Measurements from ENCODE around the gene PGAM2. TPM values are rescaled to one million over a fixed set of nuclear protein-coding genes. Genes with fewer than 3 reads are reported as not detected.

Gene PGAM2
- total RNA-seq, 1 experiment from 2014 or later: 2.4 TPM

DNA sequence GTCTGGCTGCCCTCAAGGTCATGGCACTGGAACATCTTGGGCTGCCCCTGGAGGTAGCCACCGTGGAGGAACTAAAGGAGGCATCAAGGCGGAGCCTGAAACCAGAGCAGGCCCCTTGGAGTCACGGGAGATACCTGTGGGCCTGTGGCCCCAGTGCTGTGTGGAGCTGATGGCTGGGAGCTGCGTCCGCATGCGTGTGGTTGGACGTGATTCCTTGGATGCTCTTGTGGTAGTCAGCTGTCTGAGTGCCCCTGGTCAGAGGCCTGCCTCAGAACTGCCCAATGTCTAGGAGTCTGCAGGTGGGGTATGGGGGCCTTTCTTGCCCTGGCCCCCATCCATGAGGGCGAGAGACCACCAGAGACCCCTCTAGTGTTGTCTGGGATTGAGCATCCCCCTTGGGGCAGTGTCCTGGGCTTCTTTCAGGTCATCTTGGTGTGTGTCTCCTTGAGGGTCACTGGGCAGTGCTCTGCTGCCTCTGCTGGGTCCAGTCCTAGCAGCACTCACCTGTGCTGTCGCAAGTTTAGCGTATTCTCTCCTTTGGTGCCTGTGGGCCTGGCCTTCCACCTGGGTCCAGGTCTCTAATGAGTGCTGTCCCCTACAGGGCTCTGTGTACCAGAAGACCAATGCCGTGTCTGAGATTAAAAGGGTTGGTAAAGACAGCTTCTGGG lies 8.1 kb downstream of the PGAM2 start:
- no peak for DNase-seq (ENCODE audit: low spot score)
- Mint-ChIP-seq H3K9me3 (no peaks in the 10 kb centered on the region), H3K27me3 (ENCODE audit: low read depth) (no peaks in the 10 kb centered on the region), H3K27ac (0 out of 2 replicates have a peak overlapping the region, but pooled peaks have one; percentile 63), H3K4me3 (no peak overlapping the region), H3K36me3 (peaks cover 48% of the 10 kb centered on the region), H3K4me1 (no peaks in the 10 kb centered on the region)
- CTCF ChIA-PET: no interaction called here
- TF ChIP-seq TCF7 (CRISPR knock-in tag; IDR thresholded peaks at IDR 0.05; ENCODE audit: low read depth) (no peak), ZNF396 (CRISPR knock-in tag; IDR thresholded peaks at IDR 0.05; ENCODE audit: borderline replicate concordance) (no peak), HMGA2 (CRISPR knock-in tag; IDR thresholded peaks at IDR 0.05) (no peak), NR2C2 (CRISPR knock-in tag; IDR thresholded peaks at IDR 0.05) (no peak)
- TF ChIP-seq, protein P1, sequence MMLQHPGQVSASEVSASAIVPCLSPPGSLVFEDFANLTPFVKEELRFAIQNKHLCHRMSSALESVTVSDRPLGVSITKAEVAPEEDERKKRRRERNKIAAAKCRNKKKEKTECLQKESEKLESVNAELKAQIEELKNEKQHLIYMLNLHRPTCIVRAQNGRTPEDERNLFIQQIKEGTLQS (CRISPR knock-in tag; conservative IDR thresholded peaks at IDR 0.05): no peak
- TF ChIP-seq, protein P2, sequence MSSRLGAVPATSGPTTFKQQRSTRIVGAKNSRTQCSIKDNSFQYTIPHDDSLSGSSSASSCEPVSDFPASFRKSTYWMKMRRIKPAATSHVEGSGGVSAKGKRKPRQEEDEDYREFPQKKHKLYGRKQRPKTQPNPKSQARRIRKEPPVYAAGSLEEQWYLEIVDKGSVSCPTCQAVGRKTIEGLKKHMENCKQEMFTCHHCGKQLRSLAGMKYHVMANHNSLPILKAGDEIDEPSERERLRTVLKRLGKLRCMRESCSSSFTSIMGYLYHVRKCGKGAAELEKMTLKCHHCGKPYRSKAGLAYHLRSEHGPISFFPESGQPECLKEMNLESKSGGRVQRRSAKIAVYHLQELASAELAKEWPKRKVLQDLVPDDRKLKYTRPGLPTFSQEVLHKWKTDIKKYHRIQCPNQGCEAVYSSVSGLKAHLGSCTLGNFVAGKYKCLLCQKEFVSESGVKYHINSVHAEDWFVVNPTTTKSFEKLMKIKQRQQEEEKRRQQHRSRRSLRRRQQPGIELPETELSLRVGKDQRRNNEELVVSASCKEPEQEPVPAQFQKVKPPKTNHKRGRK (CRISPR knock-in tag; IDR thresholded peaks at IDR 0.05; ENCODE audit: borderline replicate concordance): no peak
- TF ChIP-seq, protein P3, sequence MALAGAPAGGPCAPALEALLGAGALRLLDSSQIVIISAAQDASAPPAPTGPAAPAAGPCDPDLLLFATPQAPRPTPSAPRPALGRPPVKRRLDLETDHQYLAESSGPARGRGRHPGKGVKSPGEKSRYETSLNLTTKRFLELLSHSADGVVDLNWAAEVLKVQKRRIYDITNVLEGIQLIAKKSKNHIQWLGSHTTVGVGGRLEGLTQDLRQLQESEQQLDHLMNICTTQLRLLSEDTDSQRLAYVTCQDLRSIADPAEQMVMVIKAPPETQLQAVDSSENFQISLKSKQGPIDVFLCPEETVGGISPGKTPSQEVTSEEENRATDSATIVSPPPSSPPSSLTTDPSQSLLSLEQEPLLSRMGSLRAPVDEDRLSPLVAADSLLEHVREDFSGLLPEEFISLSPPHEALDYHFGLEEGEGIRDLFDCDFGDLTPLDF (CRISPR knock-in tag; IDR thresholded peaks at IDR 0.05): no peak
- TF ChIP-seq, protein P4, sequence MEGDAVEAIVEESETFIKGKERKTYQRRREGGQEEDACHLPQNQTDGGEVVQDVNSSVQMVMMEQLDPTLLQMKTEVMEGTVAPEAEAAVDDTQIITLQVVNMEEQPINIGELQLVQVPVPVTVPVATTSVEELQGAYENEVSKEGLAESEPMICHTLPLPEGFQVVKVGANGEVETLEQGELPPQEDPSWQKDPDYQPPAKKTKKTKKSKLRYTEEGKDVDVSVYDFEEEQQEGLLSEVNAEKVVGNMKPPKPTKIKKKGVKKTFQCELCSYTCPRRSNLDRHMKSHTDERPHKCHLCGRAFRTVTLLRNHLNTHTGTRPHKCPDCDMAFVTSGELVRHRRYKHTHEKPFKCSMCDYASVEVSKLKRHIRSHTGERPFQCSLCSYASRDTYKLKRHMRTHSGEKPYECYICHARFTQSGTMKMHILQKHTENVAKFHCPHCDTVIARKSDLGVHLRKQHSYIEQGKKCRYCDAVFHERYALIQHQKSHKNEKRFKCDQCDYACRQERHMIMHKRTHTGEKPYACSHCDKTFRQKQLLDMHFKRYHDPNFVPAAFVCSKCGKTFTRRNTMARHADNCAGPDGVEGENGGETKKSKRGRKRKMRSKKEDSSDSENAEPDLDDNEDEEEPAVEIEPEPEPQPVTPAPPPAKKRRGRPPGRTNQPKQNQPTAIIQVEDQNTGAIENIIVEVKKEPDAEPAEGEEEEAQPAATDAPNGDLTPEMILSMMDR (IDR thresholded peaks at IDR 0.05): no peak
- TF ChIP-seq, protein P5, sequence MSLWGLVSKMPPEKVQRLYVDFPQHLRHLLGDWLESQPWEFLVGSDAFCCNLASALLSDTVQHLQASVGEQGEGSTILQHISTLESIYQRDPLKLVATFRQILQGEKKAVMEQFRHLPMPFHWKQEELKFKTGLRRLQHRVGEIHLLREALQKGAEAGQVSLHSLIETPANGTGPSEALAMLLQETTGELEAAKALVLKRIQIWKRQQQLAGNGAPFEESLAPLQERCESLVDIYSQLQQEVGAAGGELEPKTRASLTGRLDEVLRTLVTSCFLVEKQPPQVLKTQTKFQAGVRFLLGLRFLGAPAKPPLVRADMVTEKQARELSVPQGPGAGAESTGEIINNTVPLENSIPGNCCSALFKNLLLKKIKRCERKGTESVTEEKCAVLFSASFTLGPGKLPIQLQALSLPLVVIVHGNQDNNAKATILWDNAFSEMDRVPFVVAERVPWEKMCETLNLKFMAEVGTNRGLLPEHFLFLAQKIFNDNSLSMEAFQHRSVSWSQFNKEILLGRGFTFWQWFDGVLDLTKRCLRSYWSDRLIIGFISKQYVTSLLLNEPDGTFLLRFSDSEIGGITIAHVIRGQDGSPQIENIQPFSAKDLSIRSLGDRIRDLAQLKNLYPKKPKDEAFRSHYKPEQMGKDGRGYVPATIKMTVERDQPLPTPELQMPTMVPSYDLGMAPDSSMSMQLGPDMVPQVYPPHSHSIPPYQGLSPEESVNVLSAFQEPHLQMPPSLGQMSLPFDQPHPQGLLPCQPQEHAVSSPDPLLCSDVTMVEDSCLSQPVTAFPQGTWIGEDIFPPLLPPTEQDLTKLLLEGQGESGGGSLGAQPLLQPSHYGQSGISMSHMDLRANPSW (CRISPR knock-in tag; conservative IDR thresholded peaks at IDR 0.05; ENCODE audit: low read depth): no peak
- TF ChIP-seq, protein P6, sequence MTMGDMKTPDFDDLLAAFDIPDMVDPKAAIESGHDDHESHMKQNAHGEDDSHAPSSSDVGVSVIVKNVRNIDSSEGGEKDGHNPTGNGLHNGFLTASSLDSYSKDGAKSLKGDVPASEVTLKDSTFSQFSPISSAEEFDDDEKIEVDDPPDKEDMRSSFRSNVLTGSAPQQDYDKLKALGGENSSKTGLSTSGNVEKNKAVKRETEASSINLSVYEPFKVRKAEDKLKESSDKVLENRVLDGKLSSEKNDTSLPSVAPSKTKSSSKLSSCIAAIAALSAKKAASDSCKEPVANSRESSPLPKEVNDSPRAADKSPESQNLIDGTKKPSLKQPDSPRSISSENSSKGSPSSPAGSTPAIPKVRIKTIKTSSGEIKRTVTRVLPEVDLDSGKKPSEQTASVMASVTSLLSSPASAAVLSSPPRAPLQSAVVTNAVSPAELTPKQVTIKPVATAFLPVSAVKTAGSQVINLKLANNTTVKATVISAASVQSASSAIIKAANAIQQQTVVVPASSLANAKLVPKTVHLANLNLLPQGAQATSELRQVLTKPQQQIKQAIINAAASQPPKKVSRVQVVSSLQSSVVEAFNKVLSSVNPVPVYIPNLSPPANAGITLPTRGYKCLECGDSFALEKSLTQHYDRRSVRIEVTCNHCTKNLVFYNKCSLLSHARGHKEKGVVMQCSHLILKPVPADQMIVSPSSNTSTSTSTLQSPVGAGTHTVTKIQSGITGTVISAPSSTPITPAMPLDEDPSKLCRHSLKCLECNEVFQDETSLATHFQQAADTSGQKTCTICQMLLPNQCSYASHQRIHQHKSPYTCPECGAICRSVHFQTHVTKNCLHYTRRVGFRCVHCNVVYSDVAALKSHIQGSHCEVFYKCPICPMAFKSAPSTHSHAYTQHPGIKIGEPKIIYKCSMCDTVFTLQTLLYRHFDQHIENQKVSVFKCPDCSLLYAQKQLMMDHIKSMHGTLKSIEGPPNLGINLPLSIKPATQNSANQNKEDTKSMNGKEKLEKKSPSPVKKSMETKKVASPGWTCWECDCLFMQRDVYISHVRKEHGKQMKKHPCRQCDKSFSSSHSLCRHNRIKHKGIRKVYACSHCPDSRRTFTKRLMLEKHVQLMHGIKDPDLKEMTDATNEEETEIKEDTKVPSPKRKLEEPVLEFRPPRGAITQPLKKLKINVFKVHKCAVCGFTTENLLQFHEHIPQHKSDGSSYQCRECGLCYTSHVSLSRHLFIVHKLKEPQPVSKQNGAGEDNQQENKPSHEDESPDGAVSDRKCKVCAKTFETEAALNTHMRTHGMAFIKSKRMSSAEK (CRISPR knock-in tag; IDR thresholded peaks at IDR 0.05; ENCODE audit: borderline replicate concordance): no peak
- TF ChIP-seq, protein P7, sequence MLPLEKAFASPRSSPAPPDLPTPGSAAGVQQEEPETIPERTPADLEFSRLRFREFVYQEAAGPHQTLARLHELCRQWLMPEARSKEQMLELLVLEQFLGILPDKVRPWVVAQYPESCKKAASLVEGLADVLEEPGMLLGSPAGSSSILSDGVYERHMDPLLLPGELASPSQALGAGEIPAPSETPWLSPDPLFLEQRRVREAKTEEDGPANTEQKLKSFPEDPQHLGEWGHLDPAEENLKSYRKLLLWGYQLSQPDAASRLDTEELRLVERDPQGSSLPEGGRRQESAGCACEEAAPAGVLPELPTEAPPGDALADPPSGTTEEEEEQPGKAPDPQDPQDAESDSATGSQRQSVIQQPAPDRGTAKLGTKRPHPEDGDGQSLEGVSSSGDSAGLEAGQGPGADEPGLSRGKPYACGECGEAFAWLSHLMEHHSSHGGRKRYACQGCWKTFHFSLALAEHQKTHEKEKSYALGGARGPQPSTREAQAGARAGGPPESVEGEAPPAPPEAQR (CRISPR knock-in tag; IDR thresholded peaks at IDR 0.05): no peak
- TF ChIP-seq, protein P8, sequence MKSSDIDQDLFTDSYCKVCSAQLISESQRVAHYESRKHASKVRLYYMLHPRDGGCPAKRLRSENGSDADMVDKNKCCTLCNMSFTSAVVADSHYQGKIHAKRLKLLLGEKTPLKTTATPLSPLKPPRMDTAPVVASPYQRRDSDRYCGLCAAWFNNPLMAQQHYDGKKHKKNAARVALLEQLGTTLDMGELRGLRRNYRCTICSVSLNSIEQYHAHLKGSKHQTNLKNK (CRISPR knock-in tag; IDR thresholded peaks at IDR 0.05): no peak
- TF ChIP-seq, protein P9, sequence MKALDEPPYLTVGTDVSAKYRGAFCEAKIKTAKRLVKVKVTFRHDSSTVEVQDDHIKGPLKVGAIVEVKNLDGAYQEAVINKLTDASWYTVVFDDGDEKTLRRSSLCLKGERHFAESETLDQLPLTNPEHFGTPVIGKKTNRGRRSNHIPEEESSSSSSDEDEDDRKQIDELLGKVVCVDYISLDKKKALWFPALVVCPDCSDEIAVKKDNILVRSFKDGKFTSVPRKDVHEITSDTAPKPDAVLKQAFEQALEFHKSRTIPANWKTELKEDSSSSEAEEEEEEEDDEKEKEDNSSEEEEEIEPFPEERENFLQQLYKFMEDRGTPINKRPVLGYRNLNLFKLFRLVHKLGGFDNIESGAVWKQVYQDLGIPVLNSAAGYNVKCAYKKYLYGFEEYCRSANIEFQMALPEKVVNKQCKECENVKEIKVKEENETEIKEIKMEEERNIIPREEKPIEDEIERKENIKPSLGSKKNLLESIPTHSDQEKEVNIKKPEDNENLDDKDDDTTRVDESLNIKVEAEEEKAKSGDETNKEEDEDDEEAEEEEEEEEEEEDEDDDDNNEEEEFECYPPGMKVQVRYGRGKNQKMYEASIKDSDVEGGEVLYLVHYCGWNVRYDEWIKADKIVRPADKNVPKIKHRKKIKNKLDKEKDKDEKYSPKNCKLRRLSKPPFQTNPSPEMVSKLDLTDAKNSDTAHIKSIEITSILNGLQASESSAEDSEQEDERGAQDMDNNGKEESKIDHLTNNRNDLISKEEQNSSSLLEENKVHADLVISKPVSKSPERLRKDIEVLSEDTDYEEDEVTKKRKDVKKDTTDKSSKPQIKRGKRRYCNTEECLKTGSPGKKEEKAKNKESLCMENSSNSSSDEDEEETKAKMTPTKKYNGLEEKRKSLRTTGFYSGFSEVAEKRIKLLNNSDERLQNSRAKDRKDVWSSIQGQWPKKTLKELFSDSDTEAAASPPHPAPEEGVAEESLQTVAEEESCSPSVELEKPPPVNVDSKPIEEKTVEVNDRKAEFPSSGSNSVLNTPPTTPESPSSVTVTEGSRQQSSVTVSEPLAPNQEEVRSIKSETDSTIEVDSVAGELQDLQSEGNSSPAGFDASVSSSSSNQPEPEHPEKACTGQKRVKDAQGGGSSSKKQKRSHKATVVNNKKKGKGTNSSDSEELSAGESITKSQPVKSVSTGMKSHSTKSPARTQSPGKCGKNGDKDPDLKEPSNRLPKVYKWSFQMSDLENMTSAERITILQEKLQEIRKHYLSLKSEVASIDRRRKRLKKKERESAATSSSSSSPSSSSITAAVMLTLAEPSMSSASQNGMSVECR (CRISPR knock-in tag; IDR thresholded peaks at IDR 0.05; ENCODE audit: borderline replicate concordance): no peak
- TF ChIP-seq, protein P10, sequence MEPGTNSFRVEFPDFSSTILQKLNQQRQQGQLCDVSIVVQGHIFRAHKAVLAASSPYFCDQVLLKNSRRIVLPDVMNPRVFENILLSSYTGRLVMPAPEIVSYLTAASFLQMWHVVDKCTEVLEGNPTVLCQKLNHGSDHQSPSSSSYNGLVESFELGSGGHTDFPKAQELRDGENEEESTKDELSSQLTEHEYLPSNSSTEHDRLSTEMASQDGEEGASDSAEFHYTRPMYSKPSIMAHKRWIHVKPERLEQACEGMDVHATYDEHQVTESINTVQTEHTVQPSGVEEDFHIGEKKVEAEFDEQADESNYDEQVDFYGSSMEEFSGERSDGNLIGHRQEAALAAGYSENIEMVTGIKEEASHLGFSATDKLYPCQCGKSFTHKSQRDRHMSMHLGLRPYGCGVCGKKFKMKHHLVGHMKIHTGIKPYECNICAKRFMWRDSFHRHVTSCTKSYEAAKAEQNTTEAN (CRISPR knock-in tag; IDR thresholded peaks at IDR 0.05): no peak
- POLR2A ChIA-PET: no interaction called here
- no peak for ATAC-seq

Measured in WTC11 (cell line).